Measurements from ENCODE around the gene SLC24A3.

GRCh38 chr20:19577692-19578091 is 365.2 kb downstream of the SLC24A3 start:
- no peak for TF ChIP-seq EP300 (IDR thresholded peaks at IDR 0.05)
- TF ChIP-seq CTCF (IDR thresholded peaks at IDR 0.05): no peak

All from suprapubic skin (tissue), 3 donors.